ENCODE measurements around the gene FUT7.
"Not testable (repeated sequence)": the region's sequence is repeated elsewhere in the genome, so short reads cannot be mapped to it uniquely, and the experiment has no call there.

The FUT7 gene

GRCh38 chr9:137065336-137065967 lies 33.6 kb upstream of the FUT7 start:
- no peak for DNase-seq

- no peak for DNase-seq
Observed at GRCh38 chr9:137064880-137065164, 32.9 kb upstream of the FUT7 start.

GRCh38 chr9:137064027-137064879 lies 32.4 kb upstream of the FUT7 start:
- DNase-seq = peak; percentile 43 to 62

GRCh38 chr9:137063311-137064026 lies 31.6 kb upstream of the FUT7 start:
- no peak for DNase-seq

- not testable (repeated sequence) for DNase-seq
Observed at GRCh38 chr9:137062798-137063197, 30.9 kb upstream of the FUT7 start.

- no peak for DNase-seq
Observed at GRCh38 chr9:137062384-137062783, 30.5 kb upstream of the FUT7 start.

GRCh38 chr9:137058521-137059234 lies 26.8 kb upstream of the FUT7 start:
- no peak for DNase-seq

GRCh38 chr9:137057545-137057944 lies 25.7 kb upstream of the FUT7 start:
- no peak for DNase-seq

- DNase-seq = no peak
Observed at GRCh38 chr9:137056739-137057415, 25.0 kb upstream of the FUT7 start.

- no peak for DNase-seq
Observed at GRCh38 chr9:137055385-137056364, 23.8 kb upstream of the FUT7 start.

GRCh38 chr9:137054932-137055384 lies 23.1 kb upstream of the FUT7 start:
- no peak for DNase-seq

GRCh38 chr9:137053944-137054931 lies 22.4 kb upstream of the FUT7 start, which contains the start of gene ENTPD2:
TSS of gene ENTPD2 (minus strand) at chr9:137054061. CDS start at chr9:137053997, 64 bp downstream.
- DNase-seq = peak; percentile 44 to 58

GRCh38 chr9:137052998-137053943 lies 21.4 kb upstream of the FUT7 start:
- no peak for DNase-seq

- DNase-seq = no peak
Observed at GRCh38 chr9:137052293-137052692, 20.4 kb upstream of the FUT7 start.

GRCh38 chr9:137051145-137051724 lies 19.3 kb upstream of the FUT7 start:
- no peak for DNase-seq

- no peak for DNase-seq
Observed at GRCh38 chr9:137050570-137050969, 18.7 kb upstream of the FUT7 start.

- DNase-seq = peak in 1 of 2 donors; percentile 52
Observed at GRCh38 chr9:137049544-137050449, 17.9 kb upstream of the FUT7 start.

Data from activated CD4-positive, alpha-beta T cell treated with anti-CD3 and anti-CD28 coated beads for 4 hours (primary cell).